ENCODE measurements around the gene TP63.

DNA sequence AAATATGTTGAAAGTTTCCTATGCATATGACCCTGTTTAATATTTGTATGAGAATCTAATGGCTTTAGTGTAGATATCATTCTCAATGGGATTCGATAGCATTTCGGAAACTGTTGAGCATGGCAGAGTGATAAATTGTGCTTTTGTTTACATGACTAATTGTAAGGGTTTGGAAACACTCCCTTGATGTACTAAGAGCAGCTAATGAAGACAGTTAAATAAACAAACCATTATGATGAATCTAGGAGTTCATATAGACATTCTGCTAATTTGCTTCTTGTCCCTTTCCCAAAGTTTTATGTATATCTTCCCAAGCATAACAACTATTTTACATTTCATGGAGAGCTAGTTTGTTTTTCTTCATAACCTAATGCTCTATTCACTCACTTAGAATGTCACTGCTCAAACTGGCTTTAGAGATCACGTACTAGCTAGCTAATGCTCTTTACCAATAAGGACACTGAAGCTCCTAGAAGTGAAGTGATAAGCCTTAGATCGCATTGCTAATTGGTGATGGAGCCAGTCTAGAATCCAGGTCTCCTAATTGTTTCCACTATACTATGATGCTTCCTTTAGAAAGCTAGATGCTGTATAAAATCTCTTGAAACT is 140.8 kb downstream of the TP63 start:
- TF ChIP-seq, protein P1, sequence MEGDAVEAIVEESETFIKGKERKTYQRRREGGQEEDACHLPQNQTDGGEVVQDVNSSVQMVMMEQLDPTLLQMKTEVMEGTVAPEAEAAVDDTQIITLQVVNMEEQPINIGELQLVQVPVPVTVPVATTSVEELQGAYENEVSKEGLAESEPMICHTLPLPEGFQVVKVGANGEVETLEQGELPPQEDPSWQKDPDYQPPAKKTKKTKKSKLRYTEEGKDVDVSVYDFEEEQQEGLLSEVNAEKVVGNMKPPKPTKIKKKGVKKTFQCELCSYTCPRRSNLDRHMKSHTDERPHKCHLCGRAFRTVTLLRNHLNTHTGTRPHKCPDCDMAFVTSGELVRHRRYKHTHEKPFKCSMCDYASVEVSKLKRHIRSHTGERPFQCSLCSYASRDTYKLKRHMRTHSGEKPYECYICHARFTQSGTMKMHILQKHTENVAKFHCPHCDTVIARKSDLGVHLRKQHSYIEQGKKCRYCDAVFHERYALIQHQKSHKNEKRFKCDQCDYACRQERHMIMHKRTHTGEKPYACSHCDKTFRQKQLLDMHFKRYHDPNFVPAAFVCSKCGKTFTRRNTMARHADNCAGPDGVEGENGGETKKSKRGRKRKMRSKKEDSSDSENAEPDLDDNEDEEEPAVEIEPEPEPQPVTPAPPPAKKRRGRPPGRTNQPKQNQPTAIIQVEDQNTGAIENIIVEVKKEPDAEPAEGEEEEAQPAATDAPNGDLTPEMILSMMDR (IDR thresholded peaks at IDR 0.05): no peak
- no peak for TF ChIP-seq POLR2A (IDR thresholded peaks at IDR 0.05)
